ENCODE data around the gene SPTAN1. TPM values are rescaled to one million over a fixed set of nuclear protein-coding genes. Genes with fewer than 3 reads are reported as not detected.
"Not testable (repeated sequence)": the region's sequence is repeated elsewhere in the genome, so short reads cannot be mapped to it uniquely, and the experiment has no call there.

Gene SPTAN1
- 192 and 203 TPM in 2 replicates for total RNA-seq (2014; rRNA removed; shearing (Covaris generic))

DNA sequence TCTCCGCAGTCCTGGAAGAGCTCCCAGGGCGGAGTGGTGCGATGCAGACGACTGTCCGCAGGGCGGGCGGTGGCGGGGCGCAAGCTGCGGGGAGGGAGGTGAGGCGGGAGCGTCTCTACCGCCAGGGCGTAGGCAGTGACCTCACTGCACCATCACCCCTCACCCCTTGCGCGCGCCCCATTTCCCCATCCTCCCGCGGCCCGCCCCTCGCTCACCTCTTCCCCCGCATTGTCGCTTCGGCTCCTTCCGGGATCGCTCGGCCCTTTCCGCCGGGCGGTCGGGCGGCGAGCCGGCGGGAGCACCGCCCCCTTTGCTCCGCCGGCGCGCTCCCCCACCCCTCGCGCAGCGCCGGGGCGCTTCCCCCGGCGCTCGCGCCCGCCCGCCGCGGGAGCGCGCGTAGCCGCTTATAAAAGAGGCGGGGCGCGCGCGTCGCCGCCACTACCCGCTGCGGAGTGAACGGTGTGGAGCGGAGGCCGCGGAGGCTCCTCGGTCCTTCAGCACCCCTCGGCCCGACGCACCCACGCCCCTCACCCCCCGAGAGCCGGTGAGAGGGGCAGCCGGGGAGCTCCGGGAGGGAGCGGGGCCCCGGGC is at the start of gene SPTAN1:
Gene SPTAN1, plus strand, starts transcription at position 435 of the 591 bp plus-strand sequence. CDS start 14,154 bp downstream, outside the sequence.
- peak; percentile 82 for DNase-seq (ENCODE audit: low spot score)

- not testable (repeated sequence) for DNase-seq (ENCODE audit: low spot score)
Measured at GRCh38 chr9:128503415-128503825, 49.0 kb upstream of the SPTAN1 start.

- no peak for DNase-seq (ENCODE audit: low spot score)
Measured at GRCh38 chr9:128503870-128504269, 48.5 kb upstream of the SPTAN1 start.

DNA sequence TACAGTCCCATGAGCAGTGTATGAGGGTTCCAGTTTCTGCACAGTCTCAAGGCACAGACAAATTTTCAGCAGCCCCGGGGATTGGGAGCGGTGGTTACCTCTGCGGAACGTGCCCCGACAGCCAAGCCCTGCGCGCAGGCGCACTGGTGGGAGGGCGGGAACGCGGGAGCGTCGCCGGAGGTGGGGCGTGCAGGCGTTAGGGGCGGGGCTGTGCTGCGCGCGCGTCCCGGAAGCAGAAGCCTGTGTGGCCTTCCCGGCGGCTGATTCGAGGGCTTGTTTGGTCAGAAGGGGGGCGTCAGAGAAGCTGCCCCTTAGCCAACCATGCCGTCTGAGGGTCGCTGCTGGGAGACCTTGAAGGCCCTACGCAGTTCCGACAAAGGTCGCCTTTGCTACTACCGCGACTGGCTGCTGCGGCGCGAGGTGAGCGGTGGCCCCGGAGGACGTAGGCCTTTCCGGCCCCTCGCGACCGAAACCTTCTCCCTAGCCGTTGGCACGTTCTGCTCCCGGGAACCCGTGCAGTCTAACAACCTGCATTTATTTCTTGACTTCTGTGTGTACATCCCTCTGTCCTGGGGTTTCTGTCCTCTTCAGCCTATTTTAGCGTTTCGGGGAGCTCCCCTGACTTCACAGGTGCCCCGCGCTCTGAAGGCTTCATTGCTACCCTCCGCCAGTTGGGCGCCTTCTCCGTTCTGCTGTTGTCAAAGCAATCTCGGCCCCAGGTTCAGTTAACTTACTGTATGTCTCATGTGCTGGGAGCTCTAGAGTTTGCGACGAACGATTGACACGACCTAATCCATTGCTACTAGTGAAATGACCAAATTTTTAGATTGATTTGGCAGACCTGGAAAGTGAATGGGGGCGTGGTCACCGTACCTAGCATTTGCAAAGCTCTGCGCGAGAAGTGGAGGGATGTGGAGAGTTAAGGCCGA is 47.6 kb upstream of the SPTAN1 start, which contains the start of gene GLE1:
Gene GLE1, plus strand, starts transcription at position 235 of the 929 bp plus-strand sequence. Its CDS starts 87 bp downstream, at position 322.
- DNase-seq (ENCODE audit: low spot score), result peak; percentile 92

GRCh38 chr9:128505414-128505765 is 47.0 kb upstream of the SPTAN1 start:
- no peak for DNase-seq (ENCODE audit: low spot score)

GRCh38 chr9:128505906-128506305 is 46.5 kb upstream of the SPTAN1 start:
- DNase-seq (ENCODE audit: low spot score), result not testable (repeated sequence)

DNA sequence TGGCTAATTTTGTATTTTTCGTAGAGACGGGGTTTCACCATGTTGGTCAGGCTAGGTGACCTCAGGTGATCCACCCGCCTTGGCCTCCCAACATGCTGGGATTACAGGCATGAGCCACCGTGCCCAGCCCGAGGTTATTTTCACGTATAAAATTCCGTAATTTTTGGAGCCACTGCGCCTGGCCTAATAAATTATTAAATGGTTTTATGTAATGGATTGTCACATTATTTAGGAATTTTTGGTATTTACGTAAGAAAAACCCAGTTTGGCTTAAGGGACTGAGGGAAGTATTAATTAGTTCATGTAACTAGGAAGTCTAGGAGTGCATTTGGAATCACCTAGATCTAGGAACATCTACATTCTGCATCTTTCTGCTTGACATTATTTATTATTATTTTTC is 39.6 kb upstream of the SPTAN1 start:
- no peak for DNase-seq (ENCODE audit: low spot score)

DNA sequence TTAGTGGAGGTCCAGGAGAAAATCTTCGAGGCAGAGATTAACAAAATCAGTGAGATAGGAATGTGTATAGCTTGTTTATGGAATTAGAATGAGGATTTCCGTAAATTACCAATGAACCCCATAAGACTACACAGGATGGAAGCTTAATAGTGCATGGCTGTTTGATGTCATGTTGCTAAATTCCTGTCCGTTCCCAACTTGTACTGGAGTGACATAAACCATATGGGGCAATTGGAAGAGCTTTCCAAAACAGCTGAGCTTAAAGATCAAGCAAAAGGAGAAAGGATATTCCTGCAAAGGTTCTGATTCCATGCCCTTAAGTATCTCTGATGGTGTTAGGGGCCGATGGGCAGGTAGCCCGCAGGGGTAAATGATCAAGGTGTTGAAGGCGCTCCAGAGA is 30.4 kb upstream of the SPTAN1 start:
- DNase-seq (ENCODE audit: low spot score), result no peak

GRCh38 chr9:128523199-128523925 is 29.0 kb upstream of the SPTAN1 start:
- no peak for DNase-seq (ENCODE audit: low spot score)

DNA sequence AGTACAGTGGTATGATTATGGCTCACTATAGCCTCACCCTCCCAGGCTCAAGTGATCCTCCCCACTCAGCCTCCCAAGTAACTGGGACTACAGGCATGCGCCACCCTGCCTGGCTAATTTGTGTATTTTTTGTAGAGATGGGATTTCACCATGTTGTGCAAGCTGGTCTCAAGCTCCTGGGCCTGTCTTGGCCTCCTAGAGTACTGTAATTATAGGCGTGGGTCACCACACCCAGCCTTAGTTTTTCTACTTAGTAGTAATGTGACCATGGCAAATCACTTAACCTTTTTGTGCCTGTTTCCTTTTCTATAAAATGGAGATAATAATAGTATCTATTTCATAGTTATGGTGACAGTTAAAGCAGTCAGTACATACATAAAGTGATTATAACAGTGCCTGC is 25.7 kb upstream of the SPTAN1 start:
- DNase-seq (ENCODE audit: low spot score), result no peak

GRCh38 chr9:128528445-128529160 is 23.8 kb upstream of the SPTAN1 start:
- DNase-seq (ENCODE audit: low spot score), result peak; percentile 12

DNA sequence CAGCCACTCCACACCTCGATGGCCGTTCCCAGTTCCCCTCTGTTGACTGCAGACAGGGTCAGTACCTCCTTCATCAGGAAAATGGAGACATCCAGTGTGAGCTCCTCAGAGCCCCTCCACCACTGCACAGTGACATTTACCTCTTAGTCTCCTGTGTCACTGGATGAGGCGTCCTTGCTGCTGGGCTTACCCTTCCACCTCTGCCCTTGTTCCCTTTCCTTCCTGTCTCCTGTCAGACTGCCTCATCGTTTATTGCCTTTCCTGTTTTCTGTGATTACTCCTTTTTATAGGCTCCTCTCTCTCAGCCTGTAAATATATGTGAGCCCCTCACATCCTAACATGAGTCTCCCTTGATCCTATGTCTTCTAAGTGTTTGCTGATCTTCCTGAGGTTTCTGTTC is 23.2 kb upstream of the SPTAN1 start:
- no peak for DNase-seq (ENCODE audit: low spot score)

DNA sequence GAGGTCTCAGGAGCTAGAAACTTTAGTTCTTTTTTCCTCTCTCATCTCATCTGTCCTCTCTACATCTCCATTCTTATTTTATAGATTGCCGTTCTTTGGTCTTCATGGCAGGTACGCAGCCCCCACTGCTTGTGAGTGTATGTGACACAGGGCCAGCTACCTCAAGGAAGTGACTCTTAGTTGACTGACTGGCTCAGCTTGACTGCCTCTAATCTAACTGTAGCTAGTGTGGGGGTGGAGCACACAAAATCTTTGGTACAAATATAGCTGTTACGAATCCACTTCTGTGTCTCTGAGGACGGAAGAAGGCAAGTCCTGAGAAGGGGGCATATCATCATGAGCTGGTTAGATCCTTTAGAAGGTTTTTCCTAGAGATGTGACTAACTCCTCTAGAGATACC is 19.8 kb upstream of the SPTAN1 start:
- DNase-seq (ENCODE audit: low spot score), result no peak

DNA sequence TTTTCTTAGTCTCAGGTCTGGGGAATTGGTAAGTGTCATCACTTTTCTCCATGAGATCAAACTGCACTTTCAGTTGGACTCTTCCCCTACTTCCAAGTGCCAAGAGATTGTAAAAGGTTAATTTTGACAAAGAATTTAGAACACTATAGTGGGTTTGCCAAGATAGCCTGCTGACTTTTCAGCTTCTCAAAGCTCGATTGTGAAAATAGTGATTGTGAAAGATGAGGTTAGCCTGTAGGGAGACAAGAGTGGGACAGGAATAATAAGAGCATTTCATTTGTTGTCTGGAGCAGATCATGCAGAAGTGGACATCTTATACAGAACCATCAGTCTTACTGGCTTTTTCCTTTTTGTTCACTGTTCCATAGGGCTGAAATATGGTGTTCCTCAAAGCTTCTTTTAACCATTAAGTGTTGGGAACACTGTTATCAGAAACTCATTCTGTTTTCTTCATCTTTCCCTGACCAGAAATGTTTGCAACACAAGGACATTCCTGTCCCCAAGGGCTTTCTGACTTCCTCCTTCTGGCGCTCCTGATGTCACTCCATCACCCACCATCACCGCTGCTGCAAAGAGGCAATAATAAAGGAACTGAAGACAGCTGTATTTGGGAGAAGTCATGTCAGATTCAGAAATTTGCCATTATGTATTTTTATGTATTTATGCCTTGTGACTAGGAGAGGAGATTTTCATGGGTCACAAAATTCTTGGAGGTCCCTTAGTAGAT is 11.6 kb upstream of the SPTAN1 start:
- no peak for DNase-seq (ENCODE audit: low spot score)

GRCh38 chr9:128546504-128546903 is 5.9 kb upstream of the SPTAN1 start:
- DNase-seq (ENCODE audit: low spot score), result no peak

- DNase-seq (ENCODE audit: low spot score), result no peak
Measured at GRCh38 chr9:128548876-128549275, 3.5 kb upstream of the SPTAN1 start.

- DNase-seq (ENCODE audit: low spot score), result no peak
Measured at GRCh38 chr9:128550226-128550625, 2.2 kb upstream of the SPTAN1 start.

DNA sequence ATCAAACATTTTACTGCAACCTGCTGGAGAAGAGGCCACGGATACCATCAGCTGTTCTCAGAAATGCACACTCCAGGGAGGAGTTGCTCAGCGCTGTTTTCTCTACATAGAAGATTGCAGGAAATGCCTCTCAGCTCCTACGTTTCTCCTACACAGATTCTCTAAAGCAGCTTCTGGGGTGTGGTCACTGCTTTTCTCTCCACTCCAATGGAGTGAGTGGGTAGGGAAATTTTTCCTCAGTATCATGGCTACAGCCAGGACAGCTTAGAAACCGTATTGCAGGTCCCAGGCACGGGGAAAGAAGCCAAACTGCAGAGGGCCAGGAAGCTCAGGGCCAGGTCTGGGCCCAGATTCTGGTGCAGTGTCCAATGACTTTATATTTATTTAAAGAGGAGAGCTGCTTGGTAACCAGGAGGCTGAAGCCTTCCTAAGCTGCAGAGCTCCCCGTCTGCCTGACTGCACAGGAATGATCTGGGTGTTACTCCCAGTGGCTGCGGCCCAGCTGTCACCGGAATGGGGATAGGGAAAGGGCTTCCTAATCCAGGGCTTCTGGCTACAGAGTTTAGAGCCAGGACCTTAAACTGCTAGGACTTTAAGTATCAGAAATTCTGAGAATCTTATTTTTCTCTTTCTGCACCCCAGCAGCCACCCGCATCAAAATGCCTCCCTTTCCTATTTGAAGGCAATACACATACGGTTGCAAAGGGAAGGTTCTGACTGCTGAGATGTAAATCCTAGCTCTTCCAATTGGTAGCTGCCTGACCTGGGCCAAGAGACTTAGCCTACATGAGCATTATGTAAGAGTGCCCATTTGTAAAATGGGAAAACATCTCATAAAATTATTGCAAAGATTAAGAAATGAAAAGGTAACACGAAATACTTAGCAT is 1.4 kb upstream of the SPTAN1 start:
- DNase-seq (ENCODE audit: low spot score), result no peak

GRCh38 chr9:128551657-128552152 is 682 bp upstream of the SPTAN1 start:
- no peak for DNase-seq (ENCODE audit: low spot score)

Data from HT-29 (cell line).